HG02970 (cell line): ENCODE results near the gene CBLL1.

Source experiments
- ATAC-seq: cut with Tn5 transposase; IDR thresholded peaks from one replicate; pipeline ENCODE4 v1.9.1; 2021; ENCODE audit warnings: mild to moderate bottlenecking, moderate library complexity, moderate number of reproducible peaks; ENCODE audit not compliant: unreplicated experiment, low FRiP score

Gene CBLL1

GRCh38 chr7:107809179-107809578 lies 65.2 kb downstream of the CBLL1 start:
- no peak for ATAC-seq

GRCh38 chr7:107810626-107811025 lies 66.7 kb downstream of the CBLL1 start:
- ATAC-seq = no peak
